RCC 7860 (cell line): ENCODE results near the gene CADPS.
"Not testable (repeated sequence)": the region's sequence is repeated elsewhere in the genome, so short reads cannot be mapped to it uniquely, and the experiment has no call there.

Source experiments
- DNase-seq: peaks from one replicate; pipeline ENCODE4 v3.0.0-alpha.2; 2015; ENCODE audit warnings: low spot score
- FAIRE-seq: peaks from 2 replicates; lab custom pipeline; 2012; peaks lifted over from hg19 to GRCh38; lab: Jason Lieb, UNC

Gene CADPS

GRCh38 chr3:62604751-62605351 is 270.4 kb downstream of the CADPS start:
- DNase-seq (no peak), FAIRE-seq (no peak)

- DNase-seq, result peak; percentile 74
- peak; percentile 80 for FAIRE-seq
Measured at GRCh38 chr3:62604298-62604697, 270.9 kb downstream of the CADPS start.

- FAIRE-seq, result no peak
- DNase-seq, result no peak
Measured at GRCh38 chr3:62602987-62603386, 272.2 kb downstream of the CADPS start.

- FAIRE-seq, result no peak
- DNase-seq, result no peak
Measured at GRCh38 chr3:62602129-62602770, 273.0 kb downstream of the CADPS start.

- no peak for FAIRE-seq
- no peak for DNase-seq
Measured at GRCh38 chr3:62601238-62602070, 273.8 kb downstream of the CADPS start.

GRCh38 chr3:62600033-62600432 is 275.2 kb downstream of the CADPS start:
- DNase-seq, result no peak
- no peak for FAIRE-seq

- no peak for DNase-seq
- no peak for FAIRE-seq
Measured at GRCh38 chr3:62597491-62597890, 277.7 kb downstream of the CADPS start.

GRCh38 chr3:62592408-62592807 is 282.8 kb downstream of the CADPS start:
- DNase-seq (no peak), FAIRE-seq (no peak)

- FAIRE-seq (no peak), DNase-seq (no peak)
Measured at GRCh38 chr3:62589078-62589477, 286.1 kb downstream of the CADPS start.

GRCh38 chr3:62587579-62588031 is 287.6 kb downstream of the CADPS start:
- DNase-seq, result peak; percentile 82
- FAIRE-seq, result peak; percentile 86

- DNase-seq (peak; percentile 16), FAIRE-seq (no peak)
Measured at GRCh38 chr3:62587169-62587568, 288.0 kb downstream of the CADPS start.

GRCh38 chr3:62586356-62586755 is 288.9 kb downstream of the CADPS start:
- DNase-seq, result no peak
- FAIRE-seq, result no peak

GRCh38 chr3:62585861-62586260 is 289.4 kb downstream of the CADPS start:
- FAIRE-seq (no peak), DNase-seq (no peak)

GRCh38 chr3:62584636-62585035 is 290.6 kb downstream of the CADPS start:
- FAIRE-seq, result no peak
- DNase-seq, result no peak

GRCh38 chr3:62582495-62583172 is 292.6 kb downstream of the CADPS start:
- DNase-seq (no peak), FAIRE-seq (no peak)

- not testable (repeated sequence) for DNase-seq, FAIRE-seq
Measured at GRCh38 chr3:62580485-62580884, 294.7 kb downstream of the CADPS start.

GRCh38 chr3:62577153-62577552 is 298.1 kb downstream of the CADPS start:
- FAIRE-seq (no peak), DNase-seq (no peak)

- no peak for FAIRE-seq
Measured at GRCh38 chr3:62574266-62574898, 300.8 kb downstream of the CADPS start.

GRCh38 chr3:62571916-62572315 is 303.3 kb downstream of the CADPS start:
- FAIRE-seq, result no peak
- no peak for DNase-seq

More at GRCh38 chr3:62574266-62574898, 300.8 kb downstream of the CADPS start:
- DNase-seq, result no peak

- FAIRE-seq, result no peak
- DNase-seq, result no peak
Measured at GRCh38 chr3:62570888-62571287, 304.3 kb downstream of the CADPS start.

GRCh38 chr3:62569609-62570008 is 305.6 kb downstream of the CADPS start:
- DNase-seq (no peak), FAIRE-seq (no peak)
